CD4-positive, alpha-beta memory T cell (primary cell): ENCODE measurements around the gene CER1. TPM values are rescaled to one million over a fixed set of nuclear protein-coding genes. Genes with fewer than 3 reads are reported as not detected.

Experiments
- CTCF ChIA-PET: fragments of 350-600 bp; sonication (Branson Sonifier 250); formaldehyde crosslinking; loops from one replicate; lab custom pipeline; 2021; ENCODE audit warnings: inconsistent platforms; ENCODE audit not compliant: partially characterized antibody; lab: Charles Lee
- POLR2A ChIA-PET: fragments of 350-600 bp; sonication (Branson Sonifier 250); formaldehyde crosslinking; loops from one replicate; lab custom pipeline; 2021; ENCODE audit not compliant: partially characterized antibody; lab: Charles Lee
- DNase-seq, 5 donors: peaks; one replicate each; pipeline versions ENCODE4 v3.0.0 to v3.0.0-alpha.2; 2020 to 2022; ENCODE audit warnings: mixed read lengths in 1 of 5
- H3K27ac ChIP-seq: one replicate; pipeline ENCODE4 v1.7.0; 2013; ENCODE audit warnings: low read depth, low read length
- H3K27me3 ChIP-seq: 2 replicates; pipeline ENCODE4 v1.7.0; 2013; ENCODE audit warnings: mild to moderate bottlenecking, low read length, moderate library complexity; ENCODE audit not compliant: insufficient read depth
- H3K36me3 ChIP-seq: 2 replicates; pipeline ENCODE4 v1.7.0; 2013; ENCODE audit warnings: mild to moderate bottlenecking, low read length, moderate library complexity; ENCODE audit not compliant: insufficient read depth
- H3K4me1 ChIP-seq: 2 replicates; pipeline ENCODE4 v1.7.0; 2013; ENCODE audit warnings: mild to moderate bottlenecking, low read length, moderate library complexity; ENCODE audit not compliant: insufficient read depth
- H3K4me3 ChIP-seq, 2 donors: one replicate each; pipeline ENCODE4 v1.7.0; 2013; ENCODE audit warnings: low read length in 2 of 2, mild to moderate bottlenecking in 1 of 2
- H3K9me3 ChIP-seq, 2 donors: one replicate each; pipeline ENCODE4 v1.7.0; 2013; ENCODE audit warnings: low read length in 2 of 2, control low read depth in 1 of 2; ENCODE audit not compliant: control insufficient read depth in 1 of 2
- H3K27ac Mint-ChIP-seq, 7 donors: one replicate each; pipeline ENCODE4 v1.8.0; 2020 to 2021; ENCODE audit warnings: mixed read lengths in 7 of 7, mild to moderate bottlenecking in 6 of 7, inconsistent platforms in 3 of 7, moderate library complexity in 3 of 7
- H3K27me3 Mint-ChIP-seq, 2 donors: one replicate each; pipeline ENCODE4 v1.8.0; 2020 to 2021; ENCODE audit warnings: mixed read lengths in 2 of 2
- H3K36me3 Mint-ChIP-seq, 2 donors: one replicate each; pipeline ENCODE4 v1.8.0; 2020 to 2021; ENCODE audit warnings: mixed read lengths in 2 of 2, inconsistent platforms in 1 of 2, mild to moderate bottlenecking in 1 of 2
- H3K4me1 Mint-ChIP-seq, 4 donors: one replicate each; pipeline ENCODE4 v1.8.0; 2020 to 2021; ENCODE audit warnings: mixed read lengths in 4 of 4, mild to moderate bottlenecking in 1 of 4
- H3K4me3 Mint-ChIP-seq, 8 donors: one replicate each; pipeline ENCODE4 v1.8.0; 2020 to 2021; ENCODE audit warnings: mixed read lengths in 8 of 8, mild to moderate bottlenecking in 7 of 8, moderate library complexity in 6 of 8, inconsistent platforms in 3 of 8
- H3K9me3 Mint-ChIP-seq, 8 donors: one replicate each; pipeline ENCODE4 v1.8.0; 2020 to 2021; ENCODE audit warnings: mixed read lengths in 8 of 8, mild to moderate bottlenecking in 5 of 8, inconsistent platforms in 3 of 8, moderate library complexity in 1 of 8
- intact Hi-C: fragments of 100-400 bp; cut with micrococcal nuclease; formaldehyde crosslinking; loops from one replicate; pipeline ENCODE4 v1.15.1; 2023
- polyA plus RNA-seq, 2 donors: library from polyadenylated mRNA; unstranded; fragments of 300-500 nt; fragmentation: Illumina TruSeq; gene quantifications; one replicate each; pipeline ENCODE4 v1.2.3, GENCODE V29; 2021
- total RNA-seq, 2 experiments: library from RNA; stranded (reverse); gene quantifications; one replicate each; pipeline ENCODE4 v1.2.3, GENCODE V29; 2021

Gene CER1, protein sequence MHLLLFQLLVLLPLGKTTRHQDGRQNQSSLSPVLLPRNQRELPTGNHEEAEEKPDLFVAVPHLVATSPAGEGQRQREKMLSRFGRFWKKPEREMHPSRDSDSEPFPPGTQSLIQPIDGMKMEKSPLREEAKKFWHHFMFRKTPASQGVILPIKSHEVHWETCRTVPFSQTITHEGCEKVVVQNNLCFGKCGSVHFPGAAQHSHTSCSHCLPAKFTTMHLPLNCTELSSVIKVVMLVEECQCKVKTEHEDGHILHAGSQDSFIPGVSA
- total RNA-seq = not detected
- polyA plus RNA-seq = not detected

DNA sequence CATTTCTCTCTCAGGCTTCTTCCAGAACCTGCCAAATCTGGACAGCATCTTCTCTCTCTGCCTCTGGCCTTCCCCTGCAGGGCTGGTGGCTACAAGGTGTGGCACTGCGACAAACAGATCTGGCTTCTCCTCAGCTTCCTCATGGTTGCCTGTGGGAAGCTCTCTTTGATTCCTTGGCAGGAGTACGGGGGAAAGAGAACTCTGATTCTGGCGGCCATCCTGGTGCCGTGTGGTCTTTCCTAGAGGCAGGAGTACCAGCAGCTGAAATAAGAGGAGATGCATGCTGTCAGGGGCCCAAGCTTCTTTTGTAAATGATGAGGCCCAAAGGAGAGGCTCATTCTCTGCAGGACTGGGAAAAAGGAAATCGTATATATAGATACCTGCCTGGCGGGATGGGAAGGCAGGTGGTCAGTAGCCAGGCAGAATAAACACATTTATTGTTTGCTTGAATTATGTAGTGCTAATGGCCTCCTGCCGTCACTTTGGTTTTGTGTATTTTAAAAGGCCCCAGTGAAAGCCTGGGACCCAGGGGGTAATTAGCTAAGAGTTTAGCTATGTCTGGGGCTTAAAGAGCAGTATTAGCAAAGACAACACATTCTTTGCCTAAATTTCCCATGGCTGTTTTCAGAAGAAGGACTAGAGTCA lies at the start of gene CER1:
CER1 (minus strand) TSS at position 343 of the 645 bp plus-strand sequence; CDS start at position 282, 61 bp downstream.
- H3K4me3 Mint-ChIP-seq = no peak within 1 kb of the TSS
- H3K27ac Mint-ChIP-seq = no peak within 1 kb of the TSS
- POLR2A ChIA-PET = no interaction called here
- intact Hi-C loops = no loop called here
- CTCF ChIA-PET = no interaction called here
- no peaks in the 10 kb centered on the region for H3K9me3 ChIP-seq
- peaks cover 0 to 1% (median 0%) of the 10 kb centered on the region in 8 donors for H3K9me3 Mint-ChIP-seq
- H3K27me3 Mint-ChIP-seq = peaks cover 4 to 10% of the 10 kb centered on the region in 2 donors
- H3K36me3 Mint-ChIP-seq = no peaks in the 10 kb centered on the region
- H3K4me1 Mint-ChIP-seq = no peaks in the 10 kb centered on the region
- no peak for DNase-seq
- H3K27me3 ChIP-seq = no peaks in the 10 kb centered on the region
- H3K4me3 ChIP-seq = no peak within 1 kb of the TSS
- H3K4me1 ChIP-seq = no peaks in the 10 kb centered on the region
- no peaks in the 10 kb centered on the region for H3K36me3 ChIP-seq
- no peak within 1 kb of the TSS for H3K27ac ChIP-seq

DNA sequence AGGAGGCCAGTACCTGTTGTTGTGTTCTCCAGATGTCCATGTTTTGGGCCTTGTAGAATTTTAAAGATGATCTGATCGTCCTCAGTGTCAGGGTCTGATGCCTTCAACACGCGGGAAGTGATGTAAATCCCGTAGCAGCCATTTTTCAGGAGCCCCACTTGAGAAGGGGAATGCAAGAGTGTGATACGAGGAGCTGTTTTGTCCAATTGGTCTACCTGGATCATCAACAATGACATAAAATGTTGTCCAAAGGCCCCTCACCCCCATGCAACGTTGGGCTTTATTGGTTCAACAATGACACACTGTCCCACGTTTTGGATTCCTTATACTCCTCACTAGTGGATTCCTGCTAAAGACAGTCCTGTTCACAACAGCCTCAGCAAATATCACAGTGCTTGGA lies 48.1 kb upstream of the CER1 start:
- no peaks in the 10 kb centered on the region for H3K4me1 ChIP-seq
- ChIA-PET POLR2A (no interaction called here), CTCF (interaction anchor here (1.4 to 3.2 kb wide), 5 partner anchors 9 to 1343 kb away, joined by 4 to 22 read pairs (median 8); no protein-coding TSS in a partner anchor)
- Mint-ChIP-seq H3K4me3 (no peak overlapping the region), H3K27ac (no peak overlapping the region), H3K27me3 (peaks cover 0 to 8% of the 10 kb centered on the region in 2 donors), H3K4me1 (peaks cover 0 to 1% (median 0%) of the 10 kb centered on the region in 4 donors), H3K9me3 (no peaks in the 10 kb centered on the region), H3K36me3 (no peaks in the 10 kb centered on the region)
- no peak overlapping the region for H3K4me3 ChIP-seq
- H3K27me3 ChIP-seq = no peaks in the 10 kb centered on the region
- H3K9me3 ChIP-seq = no peaks in the 10 kb centered on the region
- H3K36me3 ChIP-seq = no peaks in the 10 kb centered on the region
- H3K27ac ChIP-seq = no peak overlapping the region
- no peak for DNase-seq
- intact Hi-C loops = no loop called here

DNA sequence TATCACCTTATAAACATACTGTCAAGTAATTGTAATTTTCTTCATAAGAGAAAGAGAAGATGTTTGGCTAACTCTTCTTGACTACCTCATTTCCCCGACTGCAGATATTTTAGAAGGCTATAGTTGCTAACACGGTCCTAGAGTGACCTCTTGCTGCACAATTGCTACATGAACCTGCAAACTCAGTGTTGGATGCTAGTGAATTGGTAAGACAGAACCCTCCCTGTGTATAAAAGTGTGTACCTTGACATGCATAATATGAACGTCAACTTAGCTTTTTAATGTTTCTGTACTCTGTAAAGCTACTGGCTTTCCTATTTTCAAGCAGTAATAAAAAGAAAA lies 46.7 kb upstream of the CER1 start:
- intact Hi-C loops = loop anchor here (5.0 to 10.0 kb wide), 2 partner anchors 56 to 1417 kb away; no protein-coding TSS in a partner anchor
- H3K27me3 Mint-ChIP-seq = peaks cover 1 to 10% of the 10 kb centered on the region in 2 donors
- DNase-seq = no peak
- no peaks in the 10 kb centered on the region for H3K4me1 ChIP-seq
- no peak overlapping the region for H3K4me3 ChIP-seq
- peaks cover 0 to 1% (median 0%) of the 10 kb centered on the region in 4 donors for H3K4me1 Mint-ChIP-seq
- H3K36me3 Mint-ChIP-seq = no peaks in the 10 kb centered on the region
- H3K27me3 ChIP-seq = no peaks in the 10 kb centered on the region
- no peaks in the 10 kb centered on the region for H3K36me3 ChIP-seq
- H3K9me3 Mint-ChIP-seq = no peaks in the 10 kb centered on the region
- H3K9me3 ChIP-seq = no peaks in the 10 kb centered on the region
- ChIA-PET CTCF (interaction anchor here (0.8 to 3.2 kb wide), 16 partner anchors 10 to 1341 kb away, joined by 3 to 22 read pairs (median 5); no protein-coding TSS in a partner anchor), POLR2A (no interaction called here)
- no peak overlapping the region for H3K27ac Mint-ChIP-seq
- no peak overlapping the region for H3K4me3 Mint-ChIP-seq
- H3K27ac ChIP-seq = no peak overlapping the region

DNA sequence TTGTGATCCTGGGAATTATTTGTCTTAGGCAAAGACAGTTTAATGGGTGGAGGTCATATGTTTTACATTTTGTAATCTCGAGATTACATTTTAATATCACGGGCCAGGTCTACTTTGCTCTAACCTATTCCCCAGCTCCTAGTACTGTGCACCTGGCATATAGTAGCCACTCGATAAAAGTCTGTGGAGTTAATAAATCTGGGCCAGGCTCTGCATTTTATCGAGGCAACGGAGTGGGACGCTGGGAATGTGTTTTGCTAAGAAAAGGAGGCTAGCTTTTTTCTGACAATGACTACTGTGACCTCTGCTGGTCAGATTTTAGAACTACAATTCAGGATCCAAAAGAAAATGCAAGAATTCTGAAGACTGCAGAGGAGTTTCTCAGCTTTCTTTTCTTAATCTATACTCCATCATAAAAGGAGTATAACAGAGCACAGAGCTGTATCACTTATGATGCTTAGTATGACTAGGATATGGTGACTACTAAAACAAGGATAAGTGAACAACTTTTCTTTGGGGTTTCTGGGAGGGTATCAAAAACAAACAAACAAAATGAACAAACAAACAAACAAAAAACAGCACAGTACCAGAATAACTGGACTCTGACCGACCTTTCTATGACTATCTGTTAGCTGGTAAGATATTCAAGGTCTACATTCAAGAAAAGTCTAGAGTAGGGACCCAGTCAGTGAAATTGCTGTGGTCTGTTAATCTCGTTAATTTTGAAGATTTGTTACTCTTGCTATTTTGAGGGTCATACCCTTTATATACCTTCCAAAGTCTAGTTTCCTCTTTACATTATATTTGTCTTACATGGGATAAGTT lies 46.1 kb upstream of the CER1 start:
- Mint-ChIP-seq H3K27me3 (peaks cover 1 to 6% of the 10 kb centered on the region in 2 donors), H3K4me1 (peaks cover 0 to 1% (median 0%) of the 10 kb centered on the region in 4 donors), H3K27ac (no peak overlapping the region), H3K4me3 (no peak overlapping the region), H3K36me3 (no peaks in the 10 kb centered on the region), H3K9me3 (no peaks in the 10 kb centered on the region)
- intact Hi-C loops = loop anchor here (1.0 to 10.0 kb wide), 3 partner anchors 56 to 1416 kb away; no protein-coding TSS in a partner anchor
- DNase-seq = peak in 4 of 5 donors; percentile 15 to 28 (median 18)
- no peaks in the 10 kb centered on the region for H3K36me3 ChIP-seq
- H3K27me3 ChIP-seq = no peaks in the 10 kb centered on the region
- ChIA-PET CTCF (interaction anchor here (1.0 to 3.2 kb wide), 13 partner anchors 9 to 1341 kb away, joined by 3 to 22 read pairs (median 5); no protein-coding TSS in a partner anchor), POLR2A (no interaction called here)
- no peak overlapping the region for H3K4me3 ChIP-seq
- H3K9me3 ChIP-seq = no peaks in the 10 kb centered on the region
- no peaks in the 10 kb centered on the region for H3K4me1 ChIP-seq
- H3K27ac ChIP-seq = no peak overlapping the region

DNA sequence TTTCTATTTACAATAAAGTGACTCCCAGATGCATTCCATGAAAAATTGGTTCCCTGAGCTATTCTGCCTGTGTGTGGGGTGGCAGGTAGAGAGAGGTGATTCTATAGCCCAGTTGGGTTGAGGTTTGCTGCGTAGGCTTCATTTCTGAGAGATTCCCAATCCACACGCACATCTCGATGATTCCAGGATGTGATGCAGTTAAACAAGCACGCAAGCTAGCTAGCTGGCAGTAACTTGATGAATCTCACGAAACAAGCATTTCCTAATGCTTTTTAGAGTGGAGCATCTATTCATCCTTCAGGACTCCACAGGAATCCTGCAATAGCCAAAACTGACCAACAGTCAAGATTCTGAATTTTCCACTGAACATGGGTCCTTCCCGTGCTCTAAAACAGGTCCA lies 43.8 kb upstream of the CER1 start:
- CTCF ChIA-PET = interaction anchor here (1.0 to 1.4 kb wide), 7 partner anchors 9 to 153 kb away, joined by 3 to 9 read pairs (median 3); no protein-coding TSS in a partner anchor
- no peaks in the 10 kb centered on the region for H3K9me3 Mint-ChIP-seq
- intact Hi-C loops = loop anchor here (5.0 to 10.0 kb wide), 2 partner anchors 59 to 1414 kb away; no protein-coding TSS in a partner anchor
- peaks cover 1 to 6% of the 10 kb centered on the region in 2 donors for H3K27me3 Mint-ChIP-seq
- Histone ChIP-seq H3K27ac (no peak overlapping the region), H3K4me3 (no peak overlapping the region), H3K4me1 (no peaks in the 10 kb centered on the region), H3K27me3 (no peaks in the 10 kb centered on the region), H3K9me3 (no peaks in the 10 kb centered on the region), H3K36me3 (no peaks in the 10 kb centered on the region)
- POLR2A ChIA-PET = no interaction called here
- H3K4me3 Mint-ChIP-seq = no peak overlapping the region
- no peak overlapping the region for H3K27ac Mint-ChIP-seq
- no peaks in the 10 kb centered on the region for H3K36me3 Mint-ChIP-seq
- peaks cover 0 to 1% (median 0%) of the 10 kb centered on the region in 4 donors for H3K4me1 Mint-ChIP-seq
- no peak for DNase-seq

DNA sequence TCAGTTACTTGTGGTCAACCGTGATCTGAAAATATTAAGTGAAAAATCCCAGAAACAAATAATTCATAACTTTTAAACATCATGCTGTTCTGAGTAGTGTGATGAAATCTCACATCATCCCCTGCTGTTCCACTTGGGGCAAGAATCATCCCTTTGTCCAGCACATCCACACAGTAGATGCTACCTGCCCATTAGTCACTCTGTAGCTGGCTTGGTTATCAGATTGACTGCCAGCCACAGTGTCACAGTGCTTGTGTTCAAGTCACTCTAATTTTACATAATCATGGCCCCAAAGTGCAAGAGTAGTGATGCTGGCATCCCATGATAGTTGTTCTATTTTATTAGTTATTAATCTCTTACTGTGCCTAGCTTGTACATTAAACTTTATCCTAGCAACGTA lies 39.1 kb upstream of the CER1 start:
- CTCF ChIA-PET = no interaction called here
- peaks cover 3 to 4% of the 10 kb centered on the region in 2 donors for H3K27me3 Mint-ChIP-seq
- H3K9me3 Mint-ChIP-seq = no peaks in the 10 kb centered on the region
- no peaks in the 10 kb centered on the region for H3K4me1 ChIP-seq
- POLR2A ChIA-PET = no interaction called here
- H3K4me3 ChIP-seq = no peak overlapping the region
- no peaks in the 10 kb centered on the region for H3K36me3 ChIP-seq
- intact Hi-C loops = loop anchor here (10.0 kb wide), 1 partner anchor 63 kb away; no protein-coding TSS in a partner anchor
- H3K4me1 Mint-ChIP-seq = no peaks in the 10 kb centered on the region
- no peak overlapping the region for H3K27ac ChIP-seq
- DNase-seq = no peak
- H3K27ac Mint-ChIP-seq = no peak overlapping the region
- no peaks in the 10 kb centered on the region for H3K27me3 ChIP-seq
- H3K36me3 Mint-ChIP-seq = no peaks in the 10 kb centered on the region
- no peak overlapping the region for H3K4me3 Mint-ChIP-seq
- H3K9me3 ChIP-seq = no peaks in the 10 kb centered on the region
